K562 (cell line): ENCODE results near the gene CKS2. TPM values are rescaled to one million over a fixed set of nuclear protein-coding genes. Genes with fewer than 3 reads are reported as not detected.
A peak's percentile ranks its signal among the peaks of the same experiment; 100 is the strongest.

Experiments used
- JUNB ChIP-seq: fragments of 450-650 bp; formaldehyde crosslinking; conservative IDR thresholded peaks from 2 replicates; pipeline ENCODE4 v1.4.0; 2020; ENCODE audit warnings: mild to moderate bottlenecking
- TBL1XR1 ChIP-seq, 2 experiments: IDR thresholded peaks; 2 replicates each; pipeline ENCODE4 v1.6.1; 2012; ENCODE audit warnings: improper control_type of control experiment in 2 of 2, low read length in 2 of 2, mild to moderate bottlenecking in 1 of 2
- ZEB2 ChIP-seq: fragments of 450-650 bp; IDR thresholded peaks from 2 replicates; pipeline ENCODE4 v1.6.1; 2016
- polyA plus RNA-seq, 8 experiments: library from polyadenylated mRNA; depleted of rRNA in 4 of 8; stranded (reverse) in 5 of 8; unstranded in 3 of 8; fragments of >200 nt; fragmentation: Nextera tagmentation in 2 of 8; fragmentation: Illumina TruSeq in 1 of 8; extraction: Ambion mirVana in 2 of 8; extraction: Trizol in 1 of 8; gene quantifications; 2 replicates each; pipeline versions ENCODE4 v1.2.1 to v1.2.3, GENCODE V29; 2011 to 2014; ENCODE audit warnings: inconsistent platforms in 1 of 8, missing spikeins in 1 of 8
- total RNA-seq, 7 experiments: library from RNA; depleted of rRNA in 6 of 7; stranded (reverse); fragments of >200 nt in 6 of 7; fragmentation: Illumina TruSeq in 2 of 7; extraction: Trizol in 2 of 7; gene quantifications; 2 replicates each; pipeline versions ENCODE4 v1.2.1 to v1.2.3, GENCODE V29; 2011 to 2021; ENCODE audit warnings: low replicate concordance in 1 of 7
- TF ChIP-seq, protein P1 (sequence below): sonication (generic); formaldehyde crosslinking; IDR thresholded peaks from 2 replicates; pipeline ENCODE4 v1.8.1; 2023; ENCODE audit warnings: mild to moderate bottlenecking, missing genetic modification reagents
- TF ChIP-seq, protein P2 (sequence below): IDR thresholded peaks from 2 replicates; pipeline ENCODE4 v1.6.1; 2011; ENCODE audit not compliant: insufficient read length; ENCODE audit errors: extremely low read depth
- TF ChIP-seq, protein P3 (sequence below): fragments of 450-650 bp; IDR thresholded peaks from 2 replicates; pipeline ENCODE4 v1.6.1; 2016; ENCODE audit warnings: mild to moderate bottlenecking, moderate library complexity
- TF ChIP-seq, protein P4 (sequence below): fragments of 450-650 bp; IDR thresholded peaks from 2 replicates; pipeline ENCODE4 v1.6.1; 2016; ENCODE audit warnings: mild to moderate bottlenecking

Gene CKS2
- total and polyA plus RNA-seq, 9 of the 15 experiments (the other 6 are each of a cell fraction or from before 2014, with no cell fraction given), result 123 to 941 (median 321) TPM

DNA sequence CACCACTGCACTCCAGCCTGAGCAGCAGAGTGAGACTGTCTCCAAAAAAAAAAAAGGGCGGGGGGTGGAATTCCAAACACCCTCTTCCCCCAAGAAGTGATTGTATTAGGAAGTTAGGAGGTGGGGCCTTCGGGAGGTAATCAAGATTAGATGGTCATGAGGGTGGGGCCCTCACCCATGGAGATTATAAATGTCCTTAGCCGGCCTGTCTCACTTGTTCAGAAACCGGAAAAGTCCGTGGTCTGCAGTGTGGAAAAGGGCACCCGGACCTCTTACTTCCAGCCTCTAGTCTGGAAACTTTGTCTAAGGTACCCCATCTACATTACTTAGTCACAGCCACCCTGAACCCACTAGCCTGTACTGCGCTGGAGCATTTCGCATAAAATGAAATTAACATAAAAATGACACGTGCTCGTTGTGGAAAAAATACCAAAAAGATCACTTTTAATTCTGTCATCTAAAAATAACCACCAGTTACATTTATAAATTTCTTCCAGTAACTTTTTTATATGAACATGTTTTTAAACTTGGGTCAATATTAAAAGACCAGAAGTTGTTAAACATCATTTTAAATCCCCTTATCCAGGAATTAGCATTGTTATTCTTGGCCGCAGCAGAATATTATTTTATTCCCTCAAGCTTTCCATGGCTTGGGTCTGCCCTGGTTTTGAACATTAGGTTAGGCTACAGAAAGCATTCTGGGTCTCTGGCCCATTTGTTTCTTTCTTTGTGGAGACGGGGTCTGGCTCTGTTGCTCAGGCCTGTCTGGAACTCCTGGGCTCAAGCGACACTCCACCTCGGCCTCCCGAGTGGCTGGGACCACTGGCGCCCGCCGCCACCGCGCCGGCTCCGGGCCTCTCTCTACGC lies 1.2 kb upstream of the CKS2 start (continued):
- TF ChIP-seq, protein P1, sequence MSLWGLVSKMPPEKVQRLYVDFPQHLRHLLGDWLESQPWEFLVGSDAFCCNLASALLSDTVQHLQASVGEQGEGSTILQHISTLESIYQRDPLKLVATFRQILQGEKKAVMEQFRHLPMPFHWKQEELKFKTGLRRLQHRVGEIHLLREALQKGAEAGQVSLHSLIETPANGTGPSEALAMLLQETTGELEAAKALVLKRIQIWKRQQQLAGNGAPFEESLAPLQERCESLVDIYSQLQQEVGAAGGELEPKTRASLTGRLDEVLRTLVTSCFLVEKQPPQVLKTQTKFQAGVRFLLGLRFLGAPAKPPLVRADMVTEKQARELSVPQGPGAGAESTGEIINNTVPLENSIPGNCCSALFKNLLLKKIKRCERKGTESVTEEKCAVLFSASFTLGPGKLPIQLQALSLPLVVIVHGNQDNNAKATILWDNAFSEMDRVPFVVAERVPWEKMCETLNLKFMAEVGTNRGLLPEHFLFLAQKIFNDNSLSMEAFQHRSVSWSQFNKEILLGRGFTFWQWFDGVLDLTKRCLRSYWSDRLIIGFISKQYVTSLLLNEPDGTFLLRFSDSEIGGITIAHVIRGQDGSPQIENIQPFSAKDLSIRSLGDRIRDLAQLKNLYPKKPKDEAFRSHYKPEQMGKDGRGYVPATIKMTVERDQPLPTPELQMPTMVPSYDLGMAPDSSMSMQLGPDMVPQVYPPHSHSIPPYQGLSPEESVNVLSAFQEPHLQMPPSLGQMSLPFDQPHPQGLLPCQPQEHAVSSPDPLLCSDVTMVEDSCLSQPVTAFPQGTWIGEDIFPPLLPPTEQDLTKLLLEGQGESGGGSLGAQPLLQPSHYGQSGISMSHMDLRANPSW (CRISPR knock-in tag), result no peak
- TF ChIP-seq TBL1XR1 (IDR thresholded peaks at IDR 0.05; ENCODE audit: low read length in 2 of 2), result 0 out of 4 replicates have a peak, but pooled peaks of 1 of the 2 experiments have one; percentile 37
- TF ChIP-seq, protein P2, sequence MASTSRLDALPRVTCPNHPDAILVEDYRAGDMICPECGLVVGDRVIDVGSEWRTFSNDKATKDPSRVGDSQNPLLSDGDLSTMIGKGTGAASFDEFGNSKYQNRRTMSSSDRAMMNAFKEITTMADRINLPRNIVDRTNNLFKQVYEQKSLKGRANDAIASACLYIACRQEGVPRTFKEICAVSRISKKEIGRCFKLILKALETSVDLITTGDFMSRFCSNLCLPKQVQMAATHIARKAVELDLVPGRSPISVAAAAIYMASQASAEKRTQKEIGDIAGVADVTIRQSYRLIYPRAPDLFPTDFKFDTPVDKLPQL, result peak; percentile 41
- TF ChIP-seq, protein P3, sequence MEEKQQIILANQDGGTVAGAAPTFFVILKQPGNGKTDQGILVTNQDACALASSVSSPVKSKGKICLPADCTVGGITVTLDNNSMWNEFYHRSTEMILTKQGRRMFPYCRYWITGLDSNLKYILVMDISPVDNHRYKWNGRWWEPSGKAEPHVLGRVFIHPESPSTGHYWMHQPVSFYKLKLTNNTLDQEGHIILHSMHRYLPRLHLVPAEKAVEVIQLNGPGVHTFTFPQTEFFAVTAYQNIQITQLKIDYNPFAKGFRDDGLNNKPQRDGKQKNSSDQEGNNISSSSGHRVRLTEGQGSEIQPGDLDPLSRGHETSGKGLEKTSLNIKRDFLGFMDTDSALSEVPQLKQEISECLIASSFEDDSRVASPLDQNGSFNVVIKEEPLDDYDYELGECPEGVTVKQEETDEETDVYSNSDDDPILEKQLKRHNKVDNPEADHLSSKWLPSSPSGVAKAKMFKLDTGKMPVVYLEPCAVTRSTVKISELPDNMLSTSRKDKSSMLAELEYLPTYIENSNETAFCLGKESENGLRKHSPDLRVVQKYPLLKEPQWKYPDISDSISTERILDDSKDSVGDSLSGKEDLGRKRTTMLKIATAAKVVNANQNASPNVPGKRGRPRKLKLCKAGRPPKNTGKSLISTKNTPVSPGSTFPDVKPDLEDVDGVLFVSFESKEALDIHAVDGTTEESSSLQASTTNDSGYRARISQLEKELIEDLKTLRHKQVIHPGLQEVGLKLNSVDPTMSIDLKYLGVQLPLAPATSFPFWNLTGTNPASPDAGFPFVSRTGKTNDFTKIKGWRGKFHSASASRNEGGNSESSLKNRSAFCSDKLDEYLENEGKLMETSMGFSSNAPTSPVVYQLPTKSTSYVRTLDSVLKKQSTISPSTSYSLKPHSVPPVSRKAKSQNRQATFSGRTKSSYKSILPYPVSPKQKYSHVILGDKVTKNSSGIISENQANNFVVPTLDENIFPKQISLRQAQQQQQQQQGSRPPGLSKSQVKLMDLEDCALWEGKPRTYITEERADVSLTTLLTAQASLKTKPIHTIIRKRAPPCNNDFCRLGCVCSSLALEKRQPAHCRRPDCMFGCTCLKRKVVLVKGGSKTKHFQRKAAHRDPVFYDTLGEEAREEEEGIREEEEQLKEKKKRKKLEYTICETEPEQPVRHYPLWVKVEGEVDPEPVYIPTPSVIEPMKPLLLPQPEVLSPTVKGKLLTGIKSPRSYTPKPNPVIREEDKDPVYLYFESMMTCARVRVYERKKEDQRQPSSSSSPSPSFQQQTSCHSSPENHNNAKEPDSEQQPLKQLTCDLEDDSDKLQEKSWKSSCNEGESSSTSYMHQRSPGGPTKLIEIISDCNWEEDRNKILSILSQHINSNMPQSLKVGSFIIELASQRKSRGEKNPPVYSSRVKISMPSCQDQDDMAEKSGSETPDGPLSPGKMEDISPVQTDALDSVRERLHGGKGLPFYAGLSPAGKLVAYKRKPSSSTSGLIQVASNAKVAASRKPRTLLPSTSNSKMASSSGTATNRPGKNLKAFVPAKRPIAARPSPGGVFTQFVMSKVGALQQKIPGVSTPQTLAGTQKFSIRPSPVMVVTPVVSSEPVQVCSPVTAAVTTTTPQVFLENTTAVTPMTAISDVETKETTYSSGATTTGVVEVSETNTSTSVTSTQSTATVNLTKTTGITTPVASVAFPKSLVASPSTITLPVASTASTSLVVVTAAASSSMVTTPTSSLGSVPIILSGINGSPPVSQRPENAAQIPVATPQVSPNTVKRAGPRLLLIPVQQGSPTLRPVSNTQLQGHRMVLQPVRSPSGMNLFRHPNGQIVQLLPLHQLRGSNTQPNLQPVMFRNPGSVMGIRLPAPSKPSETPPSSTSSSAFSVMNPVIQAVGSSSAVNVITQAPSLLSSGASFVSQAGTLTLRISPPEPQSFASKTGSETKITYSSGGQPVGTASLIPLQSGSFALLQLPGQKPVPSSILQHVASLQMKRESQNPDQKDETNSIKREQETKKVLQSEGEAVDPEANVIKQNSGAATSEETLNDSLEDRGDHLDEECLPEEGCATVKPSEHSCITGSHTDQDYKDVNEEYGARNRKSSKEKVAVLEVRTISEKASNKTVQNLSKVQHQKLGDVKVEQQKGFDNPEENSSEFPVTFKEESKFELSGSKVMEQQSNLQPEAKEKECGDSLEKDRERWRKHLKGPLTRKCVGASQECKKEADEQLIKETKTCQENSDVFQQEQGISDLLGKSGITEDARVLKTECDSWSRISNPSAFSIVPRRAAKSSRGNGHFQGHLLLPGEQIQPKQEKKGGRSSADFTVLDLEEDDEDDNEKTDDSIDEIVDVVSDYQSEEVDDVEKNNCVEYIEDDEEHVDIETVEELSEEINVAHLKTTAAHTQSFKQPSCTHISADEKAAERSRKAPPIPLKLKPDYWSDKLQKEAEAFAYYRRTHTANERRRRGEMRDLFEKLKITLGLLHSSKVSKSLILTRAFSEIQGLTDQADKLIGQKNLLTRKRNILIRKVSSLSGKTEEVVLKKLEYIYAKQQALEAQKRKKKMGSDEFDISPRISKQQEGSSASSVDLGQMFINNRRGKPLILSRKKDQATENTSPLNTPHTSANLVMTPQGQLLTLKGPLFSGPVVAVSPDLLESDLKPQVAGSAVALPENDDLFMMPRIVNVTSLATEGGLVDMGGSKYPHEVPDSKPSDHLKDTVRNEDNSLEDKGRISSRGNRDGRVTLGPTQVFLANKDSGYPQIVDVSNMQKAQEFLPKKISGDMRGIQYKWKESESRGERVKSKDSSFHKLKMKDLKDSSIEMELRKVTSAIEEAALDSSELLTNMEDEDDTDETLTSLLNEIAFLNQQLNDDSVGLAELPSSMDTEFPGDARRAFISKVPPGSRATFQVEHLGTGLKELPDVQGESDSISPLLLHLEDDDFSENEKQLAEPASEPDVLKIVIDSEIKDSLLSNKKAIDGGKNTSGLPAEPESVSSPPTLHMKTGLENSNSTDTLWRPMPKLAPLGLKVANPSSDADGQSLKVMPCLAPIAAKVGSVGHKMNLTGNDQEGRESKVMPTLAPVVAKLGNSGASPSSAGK, result no peak
- TF ChIP-seq, protein P4, sequence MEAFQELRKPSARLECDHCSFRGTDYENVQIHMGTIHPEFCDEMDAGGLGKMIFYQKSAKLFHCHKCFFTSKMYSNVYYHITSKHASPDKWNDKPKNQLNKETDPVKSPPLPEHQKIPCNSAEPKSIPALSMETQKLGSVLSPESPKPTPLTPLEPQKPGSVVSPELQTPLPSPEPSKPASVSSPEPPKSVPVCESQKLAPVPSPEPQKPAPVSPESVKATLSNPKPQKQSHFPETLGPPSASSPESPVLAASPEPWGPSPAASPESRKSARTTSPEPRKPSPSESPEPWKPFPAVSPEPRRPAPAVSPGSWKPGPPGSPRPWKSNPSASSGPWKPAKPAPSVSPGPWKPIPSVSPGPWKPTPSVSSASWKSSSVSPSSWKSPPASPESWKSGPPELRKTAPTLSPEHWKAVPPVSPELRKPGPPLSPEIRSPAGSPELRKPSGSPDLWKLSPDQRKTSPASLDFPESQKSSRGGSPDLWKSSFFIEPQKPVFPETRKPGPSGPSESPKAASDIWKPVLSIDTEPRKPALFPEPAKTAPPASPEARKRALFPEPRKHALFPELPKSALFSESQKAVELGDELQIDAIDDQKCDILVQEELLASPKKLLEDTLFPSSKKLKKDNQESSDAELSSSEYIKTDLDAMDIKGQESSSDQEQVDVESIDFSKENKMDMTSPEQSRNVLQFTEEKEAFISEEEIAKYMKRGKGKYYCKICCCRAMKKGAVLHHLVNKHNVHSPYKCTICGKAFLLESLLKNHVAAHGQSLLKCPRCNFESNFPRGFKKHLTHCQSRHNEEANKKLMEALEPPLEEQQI, result no peak
- TF ChIP-seq ZEB2, result no peak
- no peak for TF ChIP-seq JUNB (CRISPR knock-in tag)
